Tibial nerve (tissue), 4 donors: ENCODE measurements around the gene CYTH1. TPM values are rescaled to one million over a fixed set of nuclear protein-coding genes. Genes with fewer than 3 reads are reported as not detected.

Experiments used
- DNase-seq, 2 donors: peaks; one replicate each; pipeline ENCODE4 v3.0.0-alpha.2; 2019; ENCODE audit warnings: low spot score in 2 of 2
- H3K27ac ChIP-seq, 4 donors: fragments of 200-600 bp; sonication (generic) in 3 of 4; one replicate each; pipeline ENCODE4 v1.5.1; 2017 to 2019; ENCODE audit warnings: mild to moderate bottlenecking in 1 of 4
- H3K27me3 ChIP-seq, 2 donors: fragments of 200-600 bp; sonication (generic) in 1 of 2; one replicate each; pipeline versions ENCODE4 v1.5.1 to v1.6.0; 2017 to 2019
- H3K36me3 ChIP-seq, 3 donors: fragments of 200-600 bp; sonication (generic); one replicate each; pipeline ENCODE4 v1.5.1; 2018 to 2019
- H3K4me1 ChIP-seq, 4 donors: fragments of 200-600 bp; sonication (generic) in 3 of 4; one replicate each; pipeline ENCODE4 v1.5.1; 2017 to 2019
- H3K4me3 ChIP-seq, 4 donors: fragments of 200-600 bp; sonication (generic) in 3 of 4; one replicate each; pipeline ENCODE4 v1.5.1; 2017 to 2019; ENCODE audit warnings: mild to moderate bottlenecking in 1 of 4, moderate library complexity in 1 of 4
- H3K9me3 ChIP-seq, 4 donors: fragments of 200-600 bp; sonication (generic) in 3 of 4; one replicate each; pipeline ENCODE4 v1.5.1; 2017 to 2019
- EP300 ChIP-seq, 2 donors: sonication (generic); formaldehyde crosslinking; IDR thresholded peaks; one replicate each; pipeline ENCODE4 v1.6.1; 2017; ENCODE audit warnings: antibody characterized with exemption in 2 of 2, mild to moderate bottlenecking in 1 of 2
- POLR2A ChIP-seq, 2 donors: fragments of 450-650 bp; IDR thresholded peaks; one replicate each; pipeline ENCODE4 v1.6.1; 2017; ENCODE audit warnings: antibody characterized with exemption in 2 of 2, mild to moderate bottlenecking in 2 of 2, moderate library complexity in 2 of 2
- WGBS, 2 donors: methylation state at CpG; one replicate each; pipeline ENCODE4 v1.1.5; 2018; 5-methylcytosine and 5-hydroxymethylcytosine counted together
- total RNA-seq, 4 donors: library from RNA; depleted of rRNA; stranded (reverse); fragments of >200 nt; gene quantifications; one replicate each; pipeline ENCODE4 v1.1.0, GENCODE V29; 2016
- TF ChIP-seq, protein P1 (sequence below), 5 experiments: fragments of 200-600 bp in 3 of 5; fragments of 450-650 bp in 2 of 5; sonication (generic) in 3 of 5; IDR thresholded peaks; one replicate each; pipeline ENCODE4 v1.5.1; 2016 to 2019; ENCODE audit warnings: antibody characterized with exemption in 5 of 5, mild to moderate bottlenecking in 3 of 5, moderate library complexity in 2 of 5

Gene CYTH1
- total RNA-seq, 4 donors from 2014 or later, result 53.1 to 81.0 (median 63.8) TPM

DNA sequence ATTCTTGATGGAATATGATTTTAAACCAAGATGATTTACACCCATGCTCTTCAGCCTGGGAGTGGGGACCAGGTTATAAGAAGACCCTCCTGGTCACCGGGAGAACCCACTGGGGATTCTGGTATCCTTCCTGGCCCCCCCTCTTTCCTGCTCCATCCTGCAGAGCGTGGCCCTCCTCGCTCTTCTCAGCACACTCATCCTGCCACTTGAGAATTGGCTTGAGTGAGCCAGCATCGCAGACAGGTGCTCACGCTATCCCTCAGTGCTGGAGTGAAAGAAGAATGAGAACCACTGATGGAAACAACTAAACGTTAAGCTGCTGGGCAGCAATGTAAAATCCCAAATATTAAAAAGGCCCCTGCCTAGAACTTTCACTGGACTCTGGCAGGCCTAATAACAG is 98.0 kb downstream of the CYTH1 start:
- H3K27me3 ChIP-seq, result no peaks in the 10 kb centered on the region
- 86 to 89% methylated on average over 6 of the region's 6 CpGs for WGBS, 2 donors
- H3K4me1 ChIP-seq, result no peaks in the 10 kb centered on the region
- TF ChIP-seq POLR2A (IDR thresholded peaks at IDR 0.05) (no peak), EP300 (IDR thresholded peaks at IDR 0.05) (no peak)
- TF ChIP-seq, protein P1, sequence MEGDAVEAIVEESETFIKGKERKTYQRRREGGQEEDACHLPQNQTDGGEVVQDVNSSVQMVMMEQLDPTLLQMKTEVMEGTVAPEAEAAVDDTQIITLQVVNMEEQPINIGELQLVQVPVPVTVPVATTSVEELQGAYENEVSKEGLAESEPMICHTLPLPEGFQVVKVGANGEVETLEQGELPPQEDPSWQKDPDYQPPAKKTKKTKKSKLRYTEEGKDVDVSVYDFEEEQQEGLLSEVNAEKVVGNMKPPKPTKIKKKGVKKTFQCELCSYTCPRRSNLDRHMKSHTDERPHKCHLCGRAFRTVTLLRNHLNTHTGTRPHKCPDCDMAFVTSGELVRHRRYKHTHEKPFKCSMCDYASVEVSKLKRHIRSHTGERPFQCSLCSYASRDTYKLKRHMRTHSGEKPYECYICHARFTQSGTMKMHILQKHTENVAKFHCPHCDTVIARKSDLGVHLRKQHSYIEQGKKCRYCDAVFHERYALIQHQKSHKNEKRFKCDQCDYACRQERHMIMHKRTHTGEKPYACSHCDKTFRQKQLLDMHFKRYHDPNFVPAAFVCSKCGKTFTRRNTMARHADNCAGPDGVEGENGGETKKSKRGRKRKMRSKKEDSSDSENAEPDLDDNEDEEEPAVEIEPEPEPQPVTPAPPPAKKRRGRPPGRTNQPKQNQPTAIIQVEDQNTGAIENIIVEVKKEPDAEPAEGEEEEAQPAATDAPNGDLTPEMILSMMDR (IDR thresholded peaks at IDR 0.05), result no peak
- H3K4me3 ChIP-seq, result no peak overlapping the region
- H3K9me3 ChIP-seq, result no peaks in the 10 kb centered on the region
- H3K36me3 ChIP-seq, result peaks cover 0 to 75% (median 16%) of the 10 kb centered on the region in 3 donors
- H3K27ac ChIP-seq, result no peak overlapping the region
- no peak for DNase-seq

DNA sequence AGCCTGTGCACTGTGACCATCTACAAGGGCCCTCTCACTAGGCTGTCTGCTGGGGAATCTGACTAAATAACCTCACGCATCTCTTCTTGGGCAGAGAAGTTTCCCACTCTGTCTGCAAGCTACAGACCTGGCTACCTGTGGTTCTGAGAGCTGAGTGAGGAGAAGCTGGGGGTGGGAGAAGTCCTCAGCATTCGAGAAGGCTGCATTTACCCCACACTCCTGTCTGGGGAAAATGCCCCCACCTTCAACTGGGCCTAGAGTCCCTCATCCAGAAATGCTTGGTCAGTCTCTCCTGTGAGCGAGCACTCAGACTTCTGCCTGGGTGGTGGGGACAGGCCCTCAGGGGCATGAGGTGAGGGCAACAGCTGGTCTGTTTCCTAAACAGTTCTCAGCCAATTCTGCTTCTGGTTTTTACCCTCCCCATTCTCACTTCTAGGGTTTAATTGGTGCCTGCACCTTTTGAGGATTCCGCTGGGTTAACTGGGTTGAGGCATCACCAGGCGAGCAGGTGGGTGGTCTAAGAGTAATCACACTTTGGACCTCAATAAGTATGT is 98.6 kb downstream of the CYTH1 start:
- Histone ChIP-seq H3K27me3 (no peaks in the 10 kb centered on the region), H3K4me1 (no peaks in the 10 kb centered on the region), H3K36me3 (peaks cover 0 to 77% (median 20%) of the 10 kb centered on the region in 3 donors), H3K4me3 (no peak overlapping the region), H3K9me3 (no peaks in the 10 kb centered on the region), H3K27ac (no peak overlapping the region)
- WGBS, 2 donors, result 91 to 97% methylated on average over 5 of the region's 5 CpGs
- DNase-seq, result no peak
- no peak for TF ChIP-seq POLR2A (IDR thresholded peaks at IDR 0.05)
- TF ChIP-seq, protein P1 (IDR thresholded peaks at IDR 0.05), result no peak
- TF ChIP-seq EP300 (IDR thresholded peaks at IDR 0.05), result no peak

DNA sequence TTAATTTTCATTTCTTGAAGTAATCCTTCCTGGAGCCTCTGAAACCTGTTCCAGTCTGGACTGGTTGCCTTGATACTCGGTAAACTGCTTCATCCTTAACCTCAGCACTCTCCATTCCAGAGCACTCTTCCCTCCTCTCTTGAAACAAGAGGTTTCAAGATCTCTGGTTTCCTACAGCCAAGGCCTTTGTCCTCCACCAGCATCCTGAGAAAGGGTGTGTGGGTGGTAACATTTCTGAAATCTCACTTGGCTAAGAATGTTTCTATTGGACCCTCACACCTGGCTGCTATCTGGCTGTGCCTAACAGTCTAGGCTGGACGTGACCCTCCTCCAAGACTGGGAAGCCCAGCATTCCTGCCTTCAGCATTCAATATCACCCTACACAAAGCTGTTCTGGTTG is 99.7 kb downstream of the CYTH1 start:
- Histone ChIP-seq H3K27me3 (no peaks in the 10 kb centered on the region), H3K4me1 (no peaks in the 10 kb centered on the region), H3K36me3 (peaks cover 0 to 77% (median 20%) of the 10 kb centered on the region in 3 donors), H3K27ac (no peak overlapping the region), H3K9me3 (no peaks in the 10 kb centered on the region), H3K4me3 (no peak overlapping the region)
- 70 to 82% methylated on average over 2 of the region's 2 CpGs for WGBS, 2 donors
- TF ChIP-seq POLR2A (IDR thresholded peaks at IDR 0.05) (no peak), EP300 (IDR thresholded peaks at IDR 0.05) (no peak)
- TF ChIP-seq, protein P1 (IDR thresholded peaks at IDR 0.05), result no peak
- no peak for DNase-seq

DNA sequence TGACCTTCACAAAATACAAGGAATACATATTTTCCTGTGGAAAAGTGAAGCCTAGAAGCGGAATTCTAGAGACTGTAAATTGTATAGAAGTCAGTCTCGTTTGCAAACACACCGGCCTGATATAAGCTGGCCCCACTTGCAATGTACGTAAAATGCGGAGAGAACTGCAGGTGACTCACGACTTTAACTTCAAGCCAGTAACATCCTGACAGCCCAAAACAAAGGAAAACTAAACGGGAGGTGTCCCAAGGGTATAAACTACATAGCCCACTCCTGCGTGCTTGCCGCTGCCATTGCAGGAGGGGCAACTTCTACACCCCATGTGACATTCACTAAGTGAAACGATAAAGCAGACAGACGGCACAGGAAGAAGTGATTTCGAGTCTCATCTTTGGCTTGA is 101.6 kb downstream of the CYTH1 start:
- TF ChIP-seq EP300 (IDR thresholded peaks at IDR 0.05), result no peak
- TF ChIP-seq, protein P1 (IDR thresholded peaks at IDR 0.05), result no peak
- TF ChIP-seq POLR2A (IDR thresholded peaks at IDR 0.05), result no peak
- Histone ChIP-seq H3K27me3 (no peaks in the 10 kb centered on the region), H3K9me3 (no peaks in the 10 kb centered on the region), H3K36me3 (peaks cover 0 to 78% (median 33%) of the 10 kb centered on the region in 3 donors), H3K27ac (no peak overlapping the region), H3K4me3 (no peak overlapping the region), H3K4me1 (no peaks in the 10 kb centered on the region)
- 76 to 82% methylated on average over 12 of the region's 12 CpGs for WGBS, 2 donors
- no peak for DNase-seq

DNA sequence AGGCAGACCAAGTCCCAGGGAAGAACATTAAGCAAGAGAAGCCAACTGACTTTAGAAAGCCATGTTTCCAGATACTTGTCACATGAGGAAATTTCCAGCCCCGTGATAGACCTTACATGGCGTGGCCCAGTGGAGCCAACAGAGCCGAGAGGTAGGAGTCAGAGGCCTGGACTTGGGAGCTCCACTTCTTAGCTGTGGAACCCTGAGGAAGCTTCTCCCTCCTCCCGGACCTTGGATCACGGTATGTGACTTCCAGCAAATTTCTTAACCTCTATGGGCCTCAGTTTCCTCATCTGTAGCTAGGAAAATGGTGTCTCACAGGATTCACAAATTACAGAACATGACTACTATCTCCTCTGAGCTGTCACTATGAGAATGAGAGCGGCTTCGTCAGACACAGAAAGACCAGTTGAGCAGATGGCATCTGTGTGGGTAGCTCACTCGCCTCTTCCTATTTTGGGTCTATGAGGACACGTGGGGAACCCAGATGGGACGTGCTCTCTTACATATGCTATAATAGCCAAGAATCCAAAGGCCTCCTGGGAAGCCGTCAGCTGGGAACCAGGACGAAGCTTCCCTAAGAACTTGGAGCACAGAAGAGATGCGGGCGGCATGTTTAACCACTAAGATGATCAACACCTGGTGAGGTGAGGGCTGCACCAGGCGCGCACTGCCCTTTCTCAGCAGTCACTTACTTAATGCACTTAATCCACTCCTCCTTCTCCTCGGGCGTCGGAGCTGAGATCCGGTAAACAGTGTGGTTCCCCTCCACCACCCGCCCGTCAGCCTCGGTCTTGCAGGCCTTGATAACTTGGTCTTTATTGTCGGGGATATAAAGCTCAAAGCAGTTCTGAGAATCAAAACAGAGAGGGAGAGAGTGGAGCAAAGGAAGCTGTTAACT is 102.3 kb downstream of the CYTH1 start:
- WGBS, 2 donors, result 85 to 88% methylated on average over 24 of the region's 24 CpGs
- Histone ChIP-seq H3K4me3 (no peak overlapping the region), H3K4me1 (no peaks in the 10 kb centered on the region), H3K36me3 (peaks cover 0 to 85% (median 40%) of the 10 kb centered on the region in 3 donors), H3K27me3 (no peaks in the 10 kb centered on the region), H3K27ac (no peak overlapping the region), H3K9me3 (no peaks in the 10 kb centered on the region)
- DNase-seq, result no peak
- TF ChIP-seq POLR2A (IDR thresholded peaks at IDR 0.05) (no peak), EP300 (IDR thresholded peaks at IDR 0.05) (no peak)
- TF ChIP-seq, protein P1 (IDR thresholded peaks at IDR 0.05), result no peak
